ENCODE results near the gene NLRP13.

NLRP13 gene

DNA sequence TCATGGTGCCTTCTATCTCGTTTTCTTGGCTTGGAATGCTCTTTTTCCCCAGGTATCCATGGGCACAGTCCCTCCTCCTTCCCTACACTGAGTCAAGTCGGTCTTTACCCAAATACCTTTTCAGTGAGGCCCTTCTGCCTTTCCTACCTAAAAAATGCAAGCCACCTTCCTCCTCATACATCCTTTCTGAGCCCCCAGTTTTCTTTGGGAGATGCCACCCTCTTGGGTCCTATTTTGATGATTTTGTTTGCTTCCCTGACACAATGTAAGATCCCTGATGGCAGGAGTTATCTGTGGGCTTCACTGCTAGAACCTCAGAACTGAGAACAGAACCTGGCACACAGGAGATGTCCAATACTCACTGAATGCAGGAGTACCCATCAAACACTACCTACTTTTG lies 22.3 kb downstream of the NLRP13 start:
- DNase-seq (ENCODE audit: low read depth, low spot score), result no peak
- no peak overlapping the region for H3K4me3 ChIP-seq (ENCODE audit: low read length)

DNA sequence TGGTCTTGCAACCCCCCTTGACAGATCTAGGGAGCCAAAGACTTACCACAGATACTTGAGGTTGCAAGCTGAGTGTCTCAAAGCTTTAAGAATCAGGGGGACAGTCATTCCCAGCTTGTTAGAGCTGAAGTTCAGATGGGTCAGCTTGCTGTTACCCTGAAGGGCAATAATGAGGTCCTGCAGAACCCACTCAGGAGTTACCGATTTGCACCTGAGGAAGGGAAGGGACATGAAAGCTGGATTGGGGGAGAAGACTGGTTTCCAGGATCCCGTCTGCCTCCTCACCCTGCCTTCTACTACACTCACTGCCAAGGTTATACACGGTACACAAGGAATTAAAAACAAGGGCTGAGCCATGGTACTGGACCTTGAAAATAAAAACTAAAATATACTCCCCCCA lies 24.4 kb downstream of the NLRP13 start:
- H3K4me3 ChIP-seq (ENCODE audit: low read length), result no peak overlapping the region
- no peak for DNase-seq (ENCODE audit: low read depth, low spot score)

DNA sequence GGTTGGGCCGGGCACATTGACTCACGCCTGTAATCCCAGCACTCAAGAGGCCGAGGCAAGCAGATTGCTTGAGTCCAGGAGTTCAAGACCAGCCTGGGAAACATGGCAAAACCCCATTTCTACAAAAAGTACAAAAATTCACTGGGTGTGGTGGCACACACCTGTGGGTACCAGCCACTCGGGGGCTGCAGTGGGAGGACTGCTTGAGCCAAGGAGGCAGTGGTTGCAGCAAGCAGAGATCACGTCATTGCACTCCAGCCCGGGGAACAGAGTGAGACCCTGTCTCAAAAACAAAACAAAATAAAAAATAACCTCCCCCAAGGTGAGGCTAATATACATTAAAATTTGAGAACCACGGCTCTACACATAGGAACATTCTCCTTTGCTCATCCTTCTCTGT lies 24.9 kb downstream of the NLRP13 start:
- H3K4me3 ChIP-seq (ENCODE audit: low read length), result no peak overlapping the region
- no peak for DNase-seq (ENCODE audit: low read depth, low spot score)

DNA sequence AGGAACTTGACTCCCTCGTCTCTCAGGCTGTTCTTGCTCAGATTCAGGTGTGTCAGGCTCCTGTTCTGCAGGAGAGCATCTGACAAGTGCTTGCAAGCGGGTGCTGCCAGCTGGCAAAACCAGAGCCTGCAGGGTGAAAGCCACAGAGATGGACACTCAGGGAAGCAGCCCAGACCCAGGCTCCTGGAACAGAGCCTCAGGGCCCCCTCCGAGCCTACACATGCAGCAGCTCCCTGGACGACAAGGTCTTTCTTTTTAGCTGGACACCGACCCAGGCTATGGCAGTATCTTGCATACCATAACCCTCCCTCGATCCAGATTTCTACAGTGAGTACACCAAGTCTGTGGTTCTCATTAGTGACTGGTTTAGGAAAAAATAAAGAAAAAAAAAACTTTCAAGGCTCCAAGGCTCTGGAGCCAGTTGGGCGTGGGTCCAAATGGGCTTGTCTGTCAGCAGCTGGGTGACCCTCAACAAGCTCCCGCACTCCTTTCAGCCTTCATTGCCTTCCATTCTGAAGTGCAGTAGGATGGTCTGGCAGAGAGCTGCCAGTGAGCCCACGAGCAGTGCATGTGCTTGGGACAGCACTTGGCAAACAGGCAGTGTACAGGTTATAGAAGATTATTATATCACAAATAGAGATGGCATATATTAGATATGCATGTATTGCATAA lies 29.9 kb downstream of the NLRP13 start:
- no peak for DNase-seq (ENCODE audit: low read depth, low spot score)
- no peak overlapping the region for H3K4me3 ChIP-seq (ENCODE audit: low read length)

DNA sequence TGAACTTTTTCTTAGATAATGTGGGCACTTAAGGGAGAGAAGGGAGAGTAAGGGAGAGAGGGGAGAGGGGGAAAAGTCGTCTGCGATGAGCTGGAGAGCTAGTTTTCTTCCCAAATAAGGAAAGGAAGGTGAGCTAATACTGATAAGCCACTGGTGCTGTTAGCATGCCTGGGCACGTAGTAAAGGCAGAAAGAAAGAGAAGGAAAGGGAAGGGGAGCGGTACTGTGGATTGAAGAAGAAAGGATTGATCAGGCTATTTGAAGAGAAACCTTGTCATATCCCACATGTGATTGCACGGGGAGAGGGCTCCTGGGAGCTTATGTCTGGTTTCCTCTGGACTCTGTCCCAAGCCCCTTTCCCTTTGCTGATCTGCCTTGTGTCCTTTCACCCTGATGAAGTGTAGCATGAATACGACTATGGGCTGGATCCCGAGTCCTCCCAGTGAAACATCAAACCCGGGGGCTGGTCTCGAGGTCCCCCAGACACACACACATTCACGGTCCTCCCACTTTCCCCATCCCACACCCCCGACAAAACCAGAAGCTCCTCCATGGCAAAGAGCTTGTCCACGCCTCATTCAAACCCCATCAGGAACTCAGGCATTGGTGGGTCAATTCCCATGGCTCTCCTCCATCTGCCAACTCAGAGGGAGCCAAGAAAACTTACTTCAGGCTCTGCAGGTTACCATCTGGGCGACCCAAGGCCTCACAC lies 30.6 kb downstream of the NLRP13 start:
- H3K4me3 ChIP-seq (ENCODE audit: low read length), result no peak overlapping the region
- no peak for DNase-seq (ENCODE audit: low read depth, low spot score)

DNA sequence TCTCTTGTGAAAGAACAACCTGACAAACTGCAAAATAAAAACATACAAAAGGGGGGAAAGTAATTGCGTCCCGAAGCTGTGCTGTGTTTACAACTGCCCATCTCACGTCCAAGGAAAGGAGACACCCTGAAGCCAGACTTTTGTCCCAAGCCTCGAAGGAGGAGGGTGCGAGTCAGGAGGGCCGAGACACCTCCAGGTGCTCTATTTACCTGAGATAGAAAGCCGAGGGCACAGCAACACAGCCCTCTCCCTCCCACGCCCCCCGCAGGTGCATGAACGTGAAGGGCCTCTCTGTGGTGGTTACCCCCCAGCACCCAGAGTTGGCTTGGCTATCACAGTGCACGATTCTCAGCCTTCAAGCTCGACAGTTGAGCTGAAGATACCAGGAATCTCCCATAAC lies 33.2 kb downstream of the NLRP13 start:
- H3K4me3 ChIP-seq (ENCODE audit: low read length), result no peak overlapping the region
- no peak for DNase-seq (ENCODE audit: low read depth, low spot score)

DNA sequence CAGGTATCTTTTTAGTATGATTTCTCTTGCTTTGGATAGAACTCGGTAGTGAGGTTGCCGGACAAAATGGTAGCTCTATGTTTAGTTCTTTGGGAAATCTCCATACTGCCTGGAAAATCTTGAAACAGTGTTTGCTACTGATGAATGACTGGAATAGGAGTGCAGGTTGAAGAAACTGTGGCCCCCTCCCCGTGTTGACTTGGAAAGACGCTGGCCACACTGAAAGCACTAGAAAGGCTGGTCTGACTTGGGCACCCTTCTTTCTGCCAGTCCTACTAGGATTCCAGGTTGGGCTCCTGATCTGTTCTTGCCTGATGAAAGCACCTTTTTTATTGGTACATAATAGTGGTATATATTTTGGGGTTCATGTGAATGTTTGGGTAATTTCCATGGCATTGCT lies 49.5 kb downstream of the NLRP13 start:
- no peak for DNase-seq (ENCODE audit: low read depth, low spot score)
- H3K4me3 ChIP-seq (ENCODE audit: low read length), result no peak overlapping the region

DNA sequence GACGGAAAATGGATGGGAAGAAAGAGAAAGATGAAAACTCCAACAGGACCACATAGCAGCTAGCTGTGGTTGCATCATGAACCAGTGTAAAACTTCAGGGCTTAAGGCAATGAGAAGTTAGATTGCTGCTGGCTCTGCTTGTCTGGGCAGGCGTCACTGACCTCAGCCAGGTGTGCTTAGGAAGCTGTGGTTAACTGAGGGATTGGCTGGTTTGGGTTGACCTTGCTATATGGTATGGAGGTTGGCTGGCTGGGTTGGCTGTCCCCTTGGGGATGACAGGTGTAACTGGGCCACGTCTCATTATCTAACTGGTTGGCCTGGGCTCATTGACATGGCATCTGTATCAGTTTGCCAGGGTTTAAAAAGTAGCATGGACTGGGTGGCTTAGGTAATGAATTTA lies 54.9 kb downstream of the NLRP13 start:
- H3K4me3 ChIP-seq (ENCODE audit: low read length), result no peak overlapping the region
- DNase-seq (ENCODE audit: low read depth, low spot score), result no peak

DNA sequence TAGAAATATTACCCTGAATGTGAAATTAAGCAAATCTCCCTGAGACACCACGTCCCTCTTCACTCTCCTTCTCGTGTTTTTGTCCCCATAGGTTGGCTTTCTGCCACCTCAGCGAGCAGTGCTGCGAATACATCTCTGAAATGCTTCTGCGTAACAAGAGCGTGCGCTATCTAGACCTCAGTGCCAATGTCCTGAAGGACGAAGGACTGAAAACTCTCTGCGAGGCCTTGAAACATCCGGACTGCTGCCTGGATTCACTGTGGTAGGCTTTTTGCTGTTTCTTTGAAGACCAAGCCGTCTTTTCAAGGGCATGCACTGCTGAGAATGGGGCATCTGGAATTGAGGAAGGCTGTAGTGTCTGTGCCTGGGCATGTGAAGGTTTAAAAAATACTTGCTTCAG lies 61.4 kb downstream of the NLRP13 start:
- DNase-seq (ENCODE audit: low read depth, low spot score), result no peak
- no peak overlapping the region for H3K4me3 ChIP-seq (ENCODE audit: low read length)

DNA sequence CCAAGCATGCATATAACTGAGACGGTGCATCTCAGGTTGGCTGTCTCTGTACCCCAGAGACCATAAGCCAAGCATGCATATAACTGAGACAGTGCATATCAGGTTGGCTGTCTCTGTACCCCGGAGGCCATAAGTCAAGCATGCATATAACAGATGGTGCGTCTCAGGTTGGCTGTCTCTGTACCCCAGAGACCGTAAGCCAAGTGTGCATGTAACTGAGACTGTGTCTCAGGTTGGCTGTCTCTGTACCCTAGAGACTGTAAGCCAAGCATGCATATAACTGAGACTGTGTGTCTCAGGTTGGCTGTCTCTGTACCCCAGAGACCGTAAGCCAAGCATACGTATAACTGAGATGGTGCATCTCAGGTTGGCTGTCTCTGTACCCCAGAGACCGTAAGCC lies 65.0 kb downstream of the NLRP13 start:
- no peak for DNase-seq (ENCODE audit: low read depth, low spot score)

DNA sequence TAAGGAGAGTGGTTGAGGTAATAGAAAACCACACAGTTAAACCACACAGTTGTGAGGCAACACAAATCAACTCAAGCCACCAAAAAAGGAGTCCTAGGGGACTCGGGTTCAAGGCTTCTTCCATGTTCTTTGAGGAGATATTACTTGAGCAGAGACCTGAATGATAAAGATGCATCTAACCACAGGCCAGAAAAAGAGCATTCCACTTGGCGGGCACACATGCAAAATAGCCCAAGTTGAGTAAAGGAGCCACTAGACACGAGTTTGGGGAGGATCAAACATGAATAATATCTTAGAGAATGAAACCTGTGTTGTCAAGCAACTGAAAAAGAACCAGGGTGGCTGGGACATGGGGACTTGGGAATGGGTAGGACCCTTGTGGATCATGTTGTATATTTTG lies 65.6 kb downstream of the NLRP13 start:
- peak; percentile 3 for DNase-seq (ENCODE audit: low read depth, low spot score)
- no peak overlapping the region for H3K4me3 ChIP-seq (ENCODE audit: low read length)

More for the DNA sequence above, 65.0 kb downstream of the NLRP13 start:
- no peak overlapping the region for H3K4me3 ChIP-seq (ENCODE audit: low read length)

DNA sequence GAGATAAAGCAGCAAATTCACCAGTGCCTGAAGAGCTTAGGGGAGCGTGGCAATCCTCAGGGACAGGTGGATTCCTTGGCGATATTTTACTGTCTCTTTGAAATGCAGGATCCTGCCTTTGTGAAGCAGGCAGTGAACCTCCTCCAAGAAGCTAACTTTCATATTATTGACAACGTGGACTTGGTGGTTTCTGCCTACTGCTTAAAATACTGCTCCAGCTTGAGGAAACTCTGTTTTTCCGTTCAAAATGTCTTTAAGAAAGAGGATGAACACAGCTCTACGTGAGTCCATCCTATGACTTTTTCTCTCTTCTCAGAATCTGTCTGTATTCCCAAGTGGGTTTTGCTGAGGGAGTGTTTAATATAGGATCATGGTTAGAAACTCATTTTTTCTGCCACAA lies 73.2 kb downstream of the NLRP13 start:
- DNase-seq (ENCODE audit: low read depth, low spot score), result no peak
- H3K4me3 ChIP-seq (ENCODE audit: low read length), result no peak overlapping the region

DNA sequence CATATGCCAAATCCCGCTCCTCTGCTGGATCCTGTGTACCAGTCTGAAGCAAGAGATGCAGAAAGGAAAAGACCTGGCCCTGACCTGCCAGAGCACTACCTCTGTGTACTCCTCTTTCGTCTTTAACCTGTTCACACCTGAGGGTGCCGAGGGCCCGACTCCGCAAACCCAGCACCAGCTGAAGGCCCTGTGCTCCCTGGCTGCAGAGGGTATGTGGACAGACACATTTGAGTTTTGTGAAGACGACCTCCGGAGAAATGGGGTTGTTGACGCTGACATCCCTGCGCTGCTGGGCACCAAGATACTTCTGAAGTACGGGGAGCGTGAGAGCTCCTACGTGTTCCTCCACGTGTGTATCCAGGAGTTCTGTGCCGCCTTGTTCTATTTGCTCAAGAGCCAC lies 73.7 kb downstream of the NLRP13 start:
- H3K4me3 ChIP-seq (ENCODE audit: low read length), result no peak overlapping the region
- DNase-seq (ENCODE audit: low read depth, low spot score), result no peak

DNA sequence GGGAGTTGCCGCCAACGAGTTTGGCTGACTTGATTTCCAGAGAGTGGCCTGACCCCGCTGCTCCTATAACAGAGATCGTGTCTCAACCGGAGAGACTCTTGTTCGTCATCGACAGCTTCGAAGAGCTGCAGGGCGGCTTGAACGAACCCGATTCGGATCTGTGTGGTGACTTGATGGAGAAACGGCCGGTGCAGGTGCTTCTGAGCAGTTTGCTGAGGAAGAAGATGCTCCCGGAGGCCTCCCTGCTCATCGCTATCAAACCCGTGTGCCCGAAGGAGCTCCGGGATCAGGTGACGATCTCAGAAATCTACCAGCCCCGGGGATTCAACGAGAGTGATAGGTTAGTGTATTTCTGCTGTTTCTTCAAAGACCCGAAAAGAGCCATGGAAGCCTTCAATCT lies 74.2 kb downstream of the NLRP13 start:
- no peak overlapping the region for H3K4me3 ChIP-seq (ENCODE audit: low read length)
- DNase-seq (ENCODE audit: low read depth, low spot score), result no peak

DNA sequence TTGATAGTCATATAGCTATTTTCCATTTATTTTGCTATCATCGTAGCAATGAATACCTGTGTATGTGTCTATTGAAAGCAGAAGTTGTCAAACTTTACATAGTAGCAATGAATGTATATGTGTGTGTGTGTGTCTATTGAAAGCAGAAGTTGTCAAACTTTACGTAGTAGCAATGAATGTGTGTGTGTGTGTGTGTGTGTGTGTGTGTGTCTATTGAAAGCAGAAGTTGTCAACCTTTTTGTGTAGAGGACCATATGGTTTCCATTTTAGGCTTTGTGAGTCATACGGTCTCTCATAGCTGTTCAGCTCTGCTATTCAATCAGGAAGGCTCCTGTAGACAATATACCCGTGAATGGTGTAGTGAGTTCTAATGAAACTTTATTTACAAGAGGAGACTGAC lies 75.0 kb downstream of the NLRP13 start:
- H3K4me3 ChIP-seq (ENCODE audit: low read length), result no peak overlapping the region
- DNase-seq (ENCODE audit: low read depth, low spot score), result no peak

DNA sequence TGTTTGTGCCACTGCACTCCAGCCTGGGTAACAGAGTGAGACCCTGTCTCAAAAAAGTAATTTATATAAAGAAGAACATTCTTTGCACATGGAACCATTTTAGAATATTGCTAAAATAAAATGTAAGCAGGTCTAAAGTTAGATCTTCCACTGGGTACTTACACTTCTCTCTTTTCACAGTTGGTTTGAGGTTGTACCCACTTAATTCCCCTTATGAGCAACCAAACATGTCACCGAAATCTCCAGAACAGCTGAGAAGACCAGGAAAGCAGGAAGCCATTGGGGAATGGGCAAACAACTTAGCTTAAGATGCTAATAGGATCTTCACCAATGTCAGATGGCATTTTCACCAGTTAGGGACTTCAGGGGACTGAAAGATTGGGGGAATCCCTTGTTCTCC lies 77.0 kb downstream of the NLRP13 start:
- DNase-seq (ENCODE audit: low read depth, low spot score), result no peak
- H3K4me3 ChIP-seq (ENCODE audit: low read length), result no peak overlapping the region
